ENCODE measurements around the gene MUC2. TPM values are rescaled to one million over a fixed set of nuclear protein-coding genes. Genes with fewer than 3 reads are reported as not detected.
A peak's percentile ranks its signal among the peaks of the same experiment; 100 is the strongest.
"Not testable (repeated sequence)": the region's sequence is repeated elsewhere in the genome, so short reads cannot be mapped to it uniquely, and the experiment has no call there.

Gene MUC2
- total RNA-seq, 1 donor from 2014 or later: not detected

DNA sequence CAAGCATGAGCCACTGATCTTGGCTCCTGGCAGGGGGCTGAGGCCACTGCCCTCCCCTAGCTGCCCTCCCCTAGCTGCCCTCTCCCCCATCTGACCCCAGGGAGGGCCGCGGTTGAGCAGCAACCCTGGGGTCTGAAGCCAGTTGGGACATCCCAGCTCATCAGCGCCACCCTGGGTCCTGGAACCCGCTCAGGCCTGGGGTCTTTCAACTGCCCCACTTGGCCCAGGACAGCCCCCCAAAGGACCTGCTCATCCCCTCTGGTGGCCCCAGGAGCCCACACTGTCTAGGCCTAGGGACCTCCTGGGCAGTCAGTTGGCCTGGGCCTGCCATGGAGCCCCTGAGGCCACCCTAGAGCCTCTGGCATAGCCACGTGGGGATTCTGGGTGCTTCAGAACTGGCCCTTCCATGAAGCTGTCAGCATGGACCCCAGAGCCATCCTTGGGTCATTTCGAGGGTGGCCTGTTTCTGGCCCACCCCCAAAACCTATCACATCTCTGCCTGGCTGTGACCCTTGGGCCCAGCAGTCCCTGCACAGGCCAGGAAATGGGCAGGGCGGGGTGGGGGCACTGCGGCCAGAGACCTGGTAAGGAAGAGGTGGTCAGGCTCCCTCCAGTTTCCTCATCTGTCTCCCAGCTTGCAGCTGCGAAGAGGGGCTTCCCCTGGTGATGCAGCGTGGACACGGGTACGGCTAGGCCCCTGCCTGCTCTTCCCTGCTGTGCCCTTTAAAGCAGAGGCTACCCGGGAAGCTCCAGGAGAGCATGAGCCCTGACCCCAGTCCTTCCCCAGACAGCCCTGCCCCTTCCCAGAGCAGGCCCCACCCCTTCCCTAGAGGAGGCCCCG, 37.9 kb downstream of the MUC2 start:
- Mint-ChIP-seq H3K4me3 (ENCODE audit: unreplicated experiment) (no peak overlapping the region), H3K4me1 (ENCODE audit: low read depth, unreplicated experiment) (no peaks in the 10 kb centered on the region), H3K27me3 (ENCODE audit: unreplicated experiment) (peaks cover 4% of the 10 kb centered on the region), H3K9me3 (ENCODE audit: unreplicated experiment) (peaks cover 4% of the 10 kb centered on the region), H3K36me3 (ENCODE audit: unreplicated experiment) (no peaks in the 10 kb centered on the region), H3K27ac (ENCODE audit: unreplicated experiment) (no peak overlapping the region)
- peak; percentile 10 for DNase-seq
- TF ChIP-seq, protein P1, sequence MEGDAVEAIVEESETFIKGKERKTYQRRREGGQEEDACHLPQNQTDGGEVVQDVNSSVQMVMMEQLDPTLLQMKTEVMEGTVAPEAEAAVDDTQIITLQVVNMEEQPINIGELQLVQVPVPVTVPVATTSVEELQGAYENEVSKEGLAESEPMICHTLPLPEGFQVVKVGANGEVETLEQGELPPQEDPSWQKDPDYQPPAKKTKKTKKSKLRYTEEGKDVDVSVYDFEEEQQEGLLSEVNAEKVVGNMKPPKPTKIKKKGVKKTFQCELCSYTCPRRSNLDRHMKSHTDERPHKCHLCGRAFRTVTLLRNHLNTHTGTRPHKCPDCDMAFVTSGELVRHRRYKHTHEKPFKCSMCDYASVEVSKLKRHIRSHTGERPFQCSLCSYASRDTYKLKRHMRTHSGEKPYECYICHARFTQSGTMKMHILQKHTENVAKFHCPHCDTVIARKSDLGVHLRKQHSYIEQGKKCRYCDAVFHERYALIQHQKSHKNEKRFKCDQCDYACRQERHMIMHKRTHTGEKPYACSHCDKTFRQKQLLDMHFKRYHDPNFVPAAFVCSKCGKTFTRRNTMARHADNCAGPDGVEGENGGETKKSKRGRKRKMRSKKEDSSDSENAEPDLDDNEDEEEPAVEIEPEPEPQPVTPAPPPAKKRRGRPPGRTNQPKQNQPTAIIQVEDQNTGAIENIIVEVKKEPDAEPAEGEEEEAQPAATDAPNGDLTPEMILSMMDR (IDR thresholded peaks at IDR 0.05; ENCODE audit: partially characterized antibody, unreplicated experiment): no peak

DNA sequence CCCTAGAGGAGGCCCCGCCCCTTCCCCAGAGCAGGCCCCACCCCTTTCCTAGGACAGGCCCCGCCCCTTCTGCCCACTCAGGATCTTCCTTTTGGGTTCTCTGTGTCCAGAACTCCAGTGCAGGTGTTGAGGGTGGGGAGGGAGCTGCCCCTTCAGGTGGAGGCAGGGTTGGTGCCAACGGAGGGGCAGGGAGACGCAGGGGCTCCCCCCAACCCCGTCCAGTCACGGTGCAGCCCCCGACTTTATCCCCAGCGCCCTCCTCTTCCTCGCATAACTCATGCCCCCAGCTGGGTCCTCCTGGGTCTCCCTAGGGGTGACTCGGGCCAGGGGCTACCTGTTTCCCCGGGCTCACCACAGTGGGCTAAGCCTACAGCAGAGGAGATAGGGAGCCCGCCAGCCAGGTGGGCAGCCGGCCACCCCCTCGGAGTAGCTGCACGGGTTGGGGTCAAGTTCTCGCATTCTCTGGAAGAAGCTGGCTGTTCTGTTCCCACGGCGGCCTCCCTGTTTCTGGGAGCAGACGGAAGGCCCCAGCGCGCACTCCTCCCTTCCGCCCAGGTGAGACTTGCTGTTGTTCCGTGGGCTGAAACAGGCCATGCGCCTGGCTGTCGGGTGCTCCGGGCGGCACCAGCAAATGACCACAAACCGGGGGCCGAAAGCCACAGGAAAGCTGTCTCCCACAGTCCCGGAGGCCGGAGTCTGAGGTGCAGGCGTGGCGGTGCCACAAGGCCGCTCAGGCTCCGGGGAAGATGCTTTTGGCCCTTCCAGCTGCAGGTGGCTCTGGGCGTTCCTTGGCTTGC, 38.9 kb downstream of the MUC2 start:
- Mint-ChIP-seq H3K4me1 (ENCODE audit: low read depth, unreplicated experiment) (no peaks in the 10 kb centered on the region), H3K36me3 (ENCODE audit: unreplicated experiment) (no peaks in the 10 kb centered on the region), H3K27me3 (ENCODE audit: unreplicated experiment) (peaks cover 4% of the 10 kb centered on the region), H3K9me3 (ENCODE audit: unreplicated experiment) (peaks cover 4% of the 10 kb centered on the region), H3K27ac (ENCODE audit: unreplicated experiment) (no peak overlapping the region), H3K4me3 (ENCODE audit: unreplicated experiment) (no peak overlapping the region)
- TF ChIP-seq, protein P1 (IDR thresholded peaks at IDR 0.05; ENCODE audit: partially characterized antibody, unreplicated experiment): no peak
- DNase-seq: peak; percentile 17

DNA sequence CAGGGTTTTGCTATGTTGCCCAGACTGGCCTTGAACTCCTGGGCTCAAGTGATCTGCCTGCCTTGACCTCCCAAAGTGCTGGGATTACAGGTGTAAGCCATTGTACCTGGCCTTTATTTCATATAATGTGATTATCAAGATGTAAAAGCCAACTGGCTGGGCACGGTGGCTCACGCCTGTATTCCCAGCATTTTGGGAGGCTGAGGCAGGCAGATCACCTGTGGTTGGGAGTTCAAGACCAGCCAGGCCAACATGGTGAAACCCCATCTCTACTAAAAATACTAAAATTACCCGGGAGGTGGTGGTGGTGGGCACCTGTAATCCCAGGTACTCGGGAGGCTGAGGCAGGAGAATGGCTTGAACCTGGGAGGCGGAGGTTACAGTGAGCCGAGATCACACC, 40.6 kb downstream of the MUC2 start:
- H3K9me3 Mint-ChIP-seq (ENCODE audit: unreplicated experiment); H3K4me1 Mint-ChIP-seq (ENCODE audit: low read depth, unreplicated experiment); DNase-seq; H3K27ac Mint-ChIP-seq (ENCODE audit: unreplicated experiment); H3K36me3 Mint-ChIP-seq (ENCODE audit: unreplicated experiment); H3K4me3 Mint-ChIP-seq (ENCODE audit: unreplicated experiment); H3K27me3 Mint-ChIP-seq (ENCODE audit: unreplicated experiment): not testable (repeated sequence)

DNA sequence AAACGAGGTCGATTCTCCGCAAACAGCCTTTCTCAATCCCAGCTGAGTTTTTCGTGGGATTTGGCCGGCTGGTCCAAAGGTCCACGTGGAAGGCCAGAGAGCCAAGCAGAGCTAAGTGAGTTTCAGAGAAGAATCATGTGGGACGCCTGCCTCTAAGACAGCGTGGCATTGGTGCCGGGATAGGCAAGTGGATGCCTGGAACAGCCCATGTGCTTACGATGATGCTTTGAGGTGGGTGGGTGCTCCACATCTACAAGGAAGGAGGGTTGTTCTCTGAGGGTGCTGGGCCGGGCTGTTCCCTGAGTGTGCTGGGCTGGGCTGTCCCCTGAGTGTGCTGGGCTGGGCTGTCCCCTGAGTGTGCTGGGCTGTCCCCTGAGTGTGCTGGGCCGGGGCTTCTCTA, 41.4 kb downstream of the MUC2 start:
- H3K27ac Mint-ChIP-seq (ENCODE audit: unreplicated experiment): no peak overlapping the region
- DNase-seq: no peak
- no peaks in the 10 kb centered on the region for H3K36me3 Mint-ChIP-seq (ENCODE audit: unreplicated experiment)
- H3K4me1 Mint-ChIP-seq (ENCODE audit: low read depth, unreplicated experiment): no peaks in the 10 kb centered on the region
- TF ChIP-seq, protein P1 (IDR thresholded peaks at IDR 0.05; ENCODE audit: partially characterized antibody, unreplicated experiment): no peak
- peaks cover 2% of the 10 kb centered on the region for H3K27me3 Mint-ChIP-seq (ENCODE audit: unreplicated experiment)
- no peak overlapping the region for H3K4me3 Mint-ChIP-seq (ENCODE audit: unreplicated experiment)
- H3K9me3 Mint-ChIP-seq (ENCODE audit: unreplicated experiment): peaks cover 4% of the 10 kb centered on the region

DNA sequence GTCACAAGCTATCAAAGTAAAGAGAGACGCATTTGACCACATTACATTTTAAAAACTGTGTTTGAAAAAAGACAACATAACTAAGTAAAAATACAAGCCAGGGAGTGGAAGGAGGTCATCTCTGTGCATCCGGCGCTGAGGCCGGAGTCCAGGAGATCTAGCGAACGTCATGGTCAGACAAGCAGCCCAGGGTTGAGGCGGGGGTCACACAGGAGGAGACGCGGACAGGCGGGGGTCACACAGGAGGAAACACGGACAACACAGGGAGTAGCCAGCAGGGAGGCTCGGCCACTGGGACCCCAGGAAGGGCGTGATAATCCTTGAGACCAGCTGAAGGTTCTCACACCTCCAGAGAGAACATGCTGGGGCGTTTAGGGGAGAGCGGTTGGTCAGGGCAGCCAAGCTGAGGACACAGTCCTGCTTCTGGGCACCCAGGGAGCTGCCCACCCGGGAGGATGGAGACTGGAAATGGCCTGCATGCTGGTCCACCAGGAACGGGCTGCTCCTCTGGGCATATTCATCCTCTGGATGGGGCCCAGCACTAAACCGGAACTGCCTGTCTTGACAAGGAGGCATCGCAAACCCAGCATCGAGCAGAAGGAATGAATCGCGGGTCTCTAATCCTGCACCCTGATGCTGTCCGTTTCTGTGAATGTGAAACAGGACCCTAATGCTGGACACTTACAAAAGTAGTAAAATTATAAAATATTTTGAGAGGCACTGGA, 42.2 kb downstream of the MUC2 start:
- TF ChIP-seq, protein P1 (IDR thresholded peaks at IDR 0.05; ENCODE audit: partially characterized antibody, unreplicated experiment): no peak
- peaks cover 4% of the 10 kb centered on the region for H3K9me3 Mint-ChIP-seq (ENCODE audit: unreplicated experiment)
- H3K27me3 Mint-ChIP-seq (ENCODE audit: unreplicated experiment): peaks cover 2% of the 10 kb centered on the region
- no peak for DNase-seq
- no peaks in the 10 kb centered on the region for H3K4me1 Mint-ChIP-seq (ENCODE audit: low read depth, unreplicated experiment)
- peak overlapping the region; percentile 3 for H3K27ac Mint-ChIP-seq (ENCODE audit: unreplicated experiment)
- H3K4me3 Mint-ChIP-seq (ENCODE audit: unreplicated experiment): no peak overlapping the region
- H3K36me3 Mint-ChIP-seq (ENCODE audit: unreplicated experiment): no peaks in the 10 kb centered on the region
